ENCODE results near the gene NXPH4. TPM values are rescaled to one million over a fixed set of nuclear protein-coding genes. Genes with fewer than 3 reads are reported as not detected.
A peak's percentile ranks its signal among the peaks of the same experiment; 100 is the strongest.

NXPH4 gene
- total RNA-seq, 1 donor from 2014 or later, result under 0.01 TPM

GRCh38 chr12:57219205-57219992 is 2.8 kb downstream of the NXPH4 start:
- DNase-seq (ENCODE audit: low read depth in 2 of 2), result no peak

DNA sequence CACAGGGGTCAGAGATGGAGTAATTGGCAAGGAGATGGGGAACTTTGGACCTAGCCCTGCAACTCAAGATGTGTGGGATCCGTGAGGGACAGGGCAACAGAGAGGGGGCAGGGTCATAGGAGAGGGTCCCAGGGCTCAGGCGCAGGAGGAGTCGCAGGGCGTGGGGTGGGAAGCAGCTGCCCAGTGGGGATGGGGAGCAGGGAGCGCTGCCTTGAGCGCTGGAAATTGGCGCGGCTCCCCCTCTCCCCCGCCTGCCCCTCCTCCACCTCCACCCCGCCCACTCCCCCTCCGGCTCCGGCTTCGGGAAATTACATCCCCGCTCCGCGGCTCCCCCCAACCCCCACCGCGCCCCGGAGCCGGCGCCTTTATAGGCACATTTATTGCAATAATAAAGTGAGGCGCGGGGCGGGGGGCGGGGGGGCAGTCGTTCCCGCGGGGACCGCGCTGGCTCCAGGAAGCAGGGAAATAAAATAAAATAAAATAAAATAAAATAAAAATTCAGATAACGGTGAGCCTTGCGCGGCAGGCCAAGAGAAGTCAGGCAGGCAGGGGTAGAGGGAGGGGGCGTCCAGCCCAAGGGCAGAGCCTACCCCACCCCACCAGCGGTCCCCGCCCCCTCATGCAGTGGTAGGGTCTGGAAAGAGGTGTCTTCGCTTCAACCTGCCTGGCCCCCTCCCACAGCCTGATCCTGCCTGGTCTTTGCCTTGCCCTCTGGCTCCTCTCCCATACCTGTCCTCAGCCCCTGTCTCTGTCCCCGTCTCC is 3.6 kb downstream of the NXPH4 start:
- no peak for DNase-seq (ENCODE audit: low read depth in 2 of 2)

- no peak for DNase-seq (ENCODE audit: low read depth in 2 of 2)
These were observed 4.2 kb downstream of the NXPH4 start for GRCh38 chr12:57220770-57221168.

DNA sequence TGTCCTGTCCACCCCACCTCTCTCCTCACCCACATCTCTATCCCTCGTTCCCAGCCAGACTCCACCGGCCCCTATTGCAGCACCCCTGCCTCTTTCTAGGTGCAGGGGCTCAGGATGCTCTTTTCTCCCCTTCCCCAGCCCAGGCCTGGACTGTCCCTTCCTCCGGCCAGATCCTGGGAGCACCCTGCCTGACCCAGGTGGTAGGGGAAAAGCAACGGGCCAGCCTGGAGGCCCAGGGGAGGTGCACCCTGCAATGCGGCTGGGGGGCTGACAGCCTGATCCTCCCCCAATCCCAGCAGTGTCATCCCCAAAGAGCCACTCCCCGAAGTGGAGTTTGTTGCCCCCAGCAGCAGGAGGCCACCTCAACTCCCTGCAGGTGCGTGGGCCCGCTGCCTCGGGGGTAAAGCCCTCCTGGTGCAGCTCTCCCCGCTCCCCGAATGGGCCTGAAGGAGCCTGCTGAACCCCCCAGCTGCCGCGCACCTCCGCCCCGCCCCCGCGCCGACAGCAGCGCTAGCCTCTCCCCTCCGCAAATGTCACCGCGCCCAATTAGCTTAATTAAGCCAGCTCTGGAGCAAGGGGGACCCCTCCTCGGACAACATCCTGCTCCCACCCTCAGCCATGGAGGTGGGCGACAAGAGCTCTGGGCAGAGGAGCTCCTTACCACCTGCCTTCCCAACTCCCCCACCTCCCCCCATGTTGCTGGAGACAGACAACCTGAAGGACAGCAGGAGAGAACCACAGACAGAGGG is 4.7 kb downstream of the NXPH4 start:
- no peak for DNase-seq (ENCODE audit: low read depth in 2 of 2)

- DNase-seq (ENCODE audit: low read depth in 2 of 2), result no peak
These were observed 5.9 kb downstream of the NXPH4 start for GRCh38 chr12:57222286-57223190.

GRCh38 chr12:57223191-57224165 is 6.9 kb downstream of the NXPH4 start:
- no peak for DNase-seq (ENCODE audit: low read depth in 2 of 2)

GRCh38 chr12:57224278-57224972 is 7.8 kb downstream of the NXPH4 start:
- no peak for DNase-seq (ENCODE audit: low read depth in 2 of 2)

- DNase-seq (ENCODE audit: low read depth in 2 of 2), result peak in 1 of 2 donors; percentile 46
These were observed 8.5 kb downstream of the NXPH4 start for GRCh38 chr12:57224973-57225679.

GRCh38 chr12:57225680-57226210 is 9.2 kb downstream of the NXPH4 start:
- DNase-seq (ENCODE audit: low read depth in 2 of 2), result no peak

GRCh38 chr12:57226588-57227314 is 10.2 kb downstream of the NXPH4 start:
- no peak for DNase-seq (ENCODE audit: low read depth in 2 of 2)

- DNase-seq (ENCODE audit: low read depth in 2 of 2), result no peak
These were observed 10.9 kb downstream of the NXPH4 start for GRCh38 chr12:57227315-57228115.

- DNase-seq (ENCODE audit: low read depth in 2 of 2), result peak in 1 of 2 donors; percentile 22
These were observed 12.5 kb downstream of the NXPH4 start for GRCh38 chr12:57229046-57229633.

DNA sequence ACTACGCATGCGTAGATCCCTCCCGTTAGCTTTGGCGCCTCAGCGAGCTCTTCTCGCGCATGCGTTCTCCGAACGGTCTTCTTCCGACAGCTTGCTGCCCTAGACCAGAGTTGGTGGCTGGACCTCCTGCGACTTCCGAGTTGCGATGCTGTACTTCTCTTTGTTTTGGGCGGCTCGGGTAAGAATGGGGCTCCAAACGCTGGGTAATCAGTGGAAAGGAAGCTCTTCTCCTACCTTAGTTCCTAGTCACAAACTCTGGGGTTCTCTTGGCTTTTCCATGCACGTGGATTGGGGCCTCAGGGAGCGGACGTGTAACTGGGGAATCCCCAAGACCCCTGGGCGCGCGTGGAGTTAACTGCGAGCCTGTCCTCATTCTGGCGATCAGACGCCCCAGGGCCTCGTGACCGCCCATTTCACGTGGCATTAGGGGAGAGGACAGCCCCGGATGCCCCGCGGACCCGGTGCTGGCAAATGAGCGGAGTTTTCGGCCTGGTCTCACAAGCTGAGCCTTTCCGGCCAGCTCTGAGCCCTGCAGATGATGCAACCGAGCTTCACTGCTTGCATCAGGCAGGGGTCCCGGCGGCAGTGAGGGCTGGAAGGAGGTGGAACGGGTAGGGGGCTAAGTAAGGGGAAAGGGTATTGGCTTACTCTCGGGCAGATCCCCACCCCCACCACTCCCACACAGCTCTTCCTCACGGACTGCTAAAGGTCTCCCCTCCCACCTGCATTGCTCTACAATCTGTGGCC is 13.2 kb downstream of the NXPH4 start, which contains the start of gene SHMT2:
Gene SHMT2 (plus strand): TSS at position 78 of the 747 bp plus-strand sequence. CDS start 68 bp downstream, at position 146.
- DNase-seq (ENCODE audit: low read depth in 2 of 2), result peak; percentile 91 to 95

GRCh38 chr12:57230381-57231155 is 14.0 kb downstream of the NXPH4 start:
- DNase-seq (ENCODE audit: low read depth in 2 of 2), result peak in 1 of 2 donors; percentile 17
